Measurements from ENCODE around the gene ADORA1.

Gene ADORA1

DNA sequence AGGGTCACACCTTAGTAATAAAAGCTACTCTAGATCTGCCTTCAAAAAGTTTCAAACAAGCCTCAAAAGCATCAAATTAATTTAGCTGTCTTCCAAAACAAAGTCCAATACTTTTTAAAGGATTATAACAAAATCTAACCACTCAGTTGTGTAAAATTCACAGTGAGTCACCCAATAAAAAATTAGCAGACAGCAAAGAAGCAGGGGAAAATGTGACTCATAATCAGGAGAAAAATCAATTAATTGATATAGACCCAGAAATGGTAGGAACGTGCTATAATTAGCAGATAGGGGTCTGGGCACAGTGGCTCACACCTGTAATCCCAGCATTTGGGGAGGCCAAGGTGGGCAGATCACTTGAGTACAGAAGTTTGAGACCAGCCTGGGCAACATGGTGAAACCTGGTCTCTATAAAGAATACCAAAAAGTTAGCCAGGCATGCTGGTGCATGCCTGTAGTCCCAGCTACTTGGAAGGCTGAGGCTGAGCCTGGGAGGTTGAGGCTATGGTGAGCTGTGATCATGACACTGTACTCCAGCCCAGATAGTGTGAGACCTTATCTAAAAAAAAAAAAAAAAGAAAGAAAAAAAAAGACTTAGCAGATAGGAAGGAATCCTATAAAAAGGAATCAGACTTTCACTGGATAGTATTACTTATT is 33.6 kb upstream of the ADORA1 start:
- Histone ChIP-seq H3K4me3 (replicated peaks; ENCODE audit: insufficient read depth, low read length) (no peak overlapping the region), H3K27me3 (ENCODE audit: insufficient read depth, poor library complexity, severe bottlenecking) (no peaks in the 10 kb centered on the region), H3K27ac (replicated peaks) (no peak overlapping the region)
- DNase-seq (ENCODE audit: low read depth in 1 of 2, low spot score in 1 of 2) = no peak
- TF ChIP-seq SPI1 (IDR thresholded peaks at IDR 0.05; ENCODE audit: borderline replicate concordance, low read depth) (no peak), GABPA (IDR thresholded peaks at IDR 0.05; ENCODE audit: low read depth) (no peak), POLR2AphosphoS5 (IDR thresholded peaks at IDR 0.05; ENCODE audit: low read depth) (no peak), REST (IDR thresholded peaks at IDR 0.05; ENCODE audit: insufficient replicate concordance, low read depth) (no peak)
- TF ChIP-seq, protein P1, sequence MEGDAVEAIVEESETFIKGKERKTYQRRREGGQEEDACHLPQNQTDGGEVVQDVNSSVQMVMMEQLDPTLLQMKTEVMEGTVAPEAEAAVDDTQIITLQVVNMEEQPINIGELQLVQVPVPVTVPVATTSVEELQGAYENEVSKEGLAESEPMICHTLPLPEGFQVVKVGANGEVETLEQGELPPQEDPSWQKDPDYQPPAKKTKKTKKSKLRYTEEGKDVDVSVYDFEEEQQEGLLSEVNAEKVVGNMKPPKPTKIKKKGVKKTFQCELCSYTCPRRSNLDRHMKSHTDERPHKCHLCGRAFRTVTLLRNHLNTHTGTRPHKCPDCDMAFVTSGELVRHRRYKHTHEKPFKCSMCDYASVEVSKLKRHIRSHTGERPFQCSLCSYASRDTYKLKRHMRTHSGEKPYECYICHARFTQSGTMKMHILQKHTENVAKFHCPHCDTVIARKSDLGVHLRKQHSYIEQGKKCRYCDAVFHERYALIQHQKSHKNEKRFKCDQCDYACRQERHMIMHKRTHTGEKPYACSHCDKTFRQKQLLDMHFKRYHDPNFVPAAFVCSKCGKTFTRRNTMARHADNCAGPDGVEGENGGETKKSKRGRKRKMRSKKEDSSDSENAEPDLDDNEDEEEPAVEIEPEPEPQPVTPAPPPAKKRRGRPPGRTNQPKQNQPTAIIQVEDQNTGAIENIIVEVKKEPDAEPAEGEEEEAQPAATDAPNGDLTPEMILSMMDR (IDR thresholded peaks at IDR 0.05; ENCODE audit: insufficient read depth, low read length) = no peak

DNA sequence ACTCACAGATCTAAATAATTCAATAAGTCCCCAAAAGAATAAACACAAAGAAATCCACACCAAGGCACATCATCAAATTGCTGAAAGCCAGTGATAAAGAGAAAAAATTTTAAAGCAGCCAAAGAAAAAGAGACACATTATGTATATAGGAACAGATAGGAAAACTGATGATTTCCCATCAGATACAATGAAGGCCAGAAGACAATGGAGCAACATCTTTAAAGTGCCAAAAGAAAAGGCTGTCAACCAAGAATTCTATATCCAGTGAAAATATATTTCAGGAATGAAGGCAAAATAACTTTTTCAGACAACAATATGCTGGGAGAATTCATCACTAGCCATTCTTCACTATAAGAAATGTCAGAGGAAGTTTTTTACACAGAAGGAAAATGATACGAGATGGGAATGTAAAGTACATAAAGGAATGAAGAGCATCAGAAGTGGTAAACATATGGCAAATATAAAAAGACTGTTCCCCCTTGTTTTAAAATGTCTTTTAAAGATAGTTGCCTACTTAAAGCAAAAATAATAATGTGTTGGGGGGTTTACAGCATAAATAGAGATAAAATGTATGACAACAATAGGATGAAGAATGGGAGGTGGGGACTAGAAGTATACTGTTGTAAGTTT is 32.4 kb upstream of the ADORA1 start:
- TF ChIP-seq REST (IDR thresholded peaks at IDR 0.05; ENCODE audit: insufficient replicate concordance, low read depth) (no peak), POLR2AphosphoS5 (IDR thresholded peaks at IDR 0.05; ENCODE audit: low read depth) (no peak), GABPA (IDR thresholded peaks at IDR 0.05; ENCODE audit: low read depth) (no peak), SPI1 (IDR thresholded peaks at IDR 0.05; ENCODE audit: borderline replicate concordance, low read depth) (no peak)
- TF ChIP-seq, protein P1 (IDR thresholded peaks at IDR 0.05; ENCODE audit: insufficient read depth, low read length) = no peak
- DNase-seq (ENCODE audit: low read depth in 1 of 2, low spot score in 1 of 2) = no peak
- no peak overlapping the region for H3K4me3 ChIP-seq (replicated peaks; ENCODE audit: insufficient read depth, low read length)
- H3K27ac ChIP-seq (replicated peaks) = no peak overlapping the region
- H3K27me3 ChIP-seq (ENCODE audit: insufficient read depth, poor library complexity, severe bottlenecking) = no peaks in the 10 kb centered on the region

- no peak for TF ChIP-seq GABPA (IDR thresholded peaks at IDR 0.05; ENCODE audit: low read depth)
- no peak for TF ChIP-seq REST (IDR thresholded peaks at IDR 0.05; ENCODE audit: insufficient replicate concordance, low read depth)
- TF ChIP-seq POLR2AphosphoS5 (IDR thresholded peaks at IDR 0.05; ENCODE audit: low read depth) = no peak
- TF ChIP-seq, protein P1 (IDR thresholded peaks at IDR 0.05; ENCODE audit: insufficient read depth, low read length) = no peak
- no peak for TF ChIP-seq SPI1 (IDR thresholded peaks at IDR 0.05; ENCODE audit: borderline replicate concordance, low read depth)
Observed at GRCh38 chr1:203096566-203096965, 31.0 kb upstream of the ADORA1 start.

More at GRCh38 chr1:203096566-203096965, 31.0 kb upstream of the ADORA1 start:
- no peak for DNase-seq (ENCODE audit: low read depth in 1 of 2, low spot score in 1 of 2)
- no peak overlapping the region for H3K4me3 ChIP-seq (replicated peaks; ENCODE audit: insufficient read depth, low read length)
- no peak overlapping the region for H3K27ac ChIP-seq (replicated peaks)
- no peaks in the 10 kb centered on the region for H3K27me3 ChIP-seq (ENCODE audit: insufficient read depth, poor library complexity, severe bottlenecking)
